Keratinocyte (primary cell): Measurements from ENCODE around the gene KCNQ2. TPM values are rescaled to one million over a fixed set of nuclear protein-coding genes. Genes with fewer than 3 reads are reported as not detected.

ENCODE experiments used
- DNase-seq: peaks from one replicate; pipeline ENCODE4 v3.0.0-alpha.2; 2011; ENCODE audit warnings: low read depth, missing footprints, low spot score
- FAIRE-seq: peaks from 2 replicates; lab custom pipeline; 2011; peaks lifted over from hg19 to GRCh38; lab: Jason Lieb, UNC
- H2AFZ ChIP-seq: 2 replicates; pipeline ENCODE4 v1.6.0; 2012; ENCODE audit warnings: low read length, control low read depth, inconsistent platforms; ENCODE audit not compliant: control insufficient read depth
- H3K27ac ChIP-seq: 2 replicates; pipeline ENCODE4 v1.5.1; 2011; ENCODE audit warnings: low read length; ENCODE audit not compliant: control insufficient read depth, insufficient read depth
- H3K27me3 ChIP-seq: 3 replicates; pipeline ENCODE4 v1.6.0; 2011; ENCODE audit warnings: low read length; ENCODE audit not compliant: control insufficient read depth, insufficient read depth; ENCODE audit errors: extremely low read depth
- H3K36me3 ChIP-seq, 2 experiments: 2 replicates in 1 of 2; 3 replicates in 1 of 2; pipeline ENCODE4 v1.5.1; 2011; ENCODE audit warnings: low read length in 2 of 2, mild to moderate bottlenecking in 1 of 2; ENCODE audit not compliant: control insufficient read depth in 2 of 2, insufficient read depth in 2 of 2; ENCODE audit errors: extremely low read depth in 1 of 2
- H3K4me1 ChIP-seq: 3 replicates; pipeline ENCODE4 v1.5.1; 2011; ENCODE audit warnings: low read length; ENCODE audit not compliant: control insufficient read depth, insufficient read depth; ENCODE audit errors: extremely low read depth
- H3K4me2 ChIP-seq: 3 replicates; pipeline ENCODE4 v1.6.0; 2011; ENCODE audit warnings: low read depth, low read length; ENCODE audit not compliant: control insufficient read depth, insufficient read depth; ENCODE audit errors: extremely low read depth
- H3K4me3 ChIP-seq, 3 experiments: fragments of 200-600 bp in 1 of 3; sonication (generic) in 1 of 3; 2 replicates in 2 of 3; 3 replicates in 1 of 3; pipeline ENCODE4 v1.5.1; 2011 to 2016; ENCODE audit warnings: low read length in 3 of 3, mild to moderate bottlenecking in 3 of 3, control low read depth in 2 of 3, inconsistent platforms in 1 of 3, low read depth in 1 of 3, mixed read lengths in 1 of 3, mixed run types in 1 of 3, moderate library complexity in 1 of 3; ENCODE audit not compliant: control insufficient read depth in 2 of 3, insufficient read depth in 2 of 3; ENCODE audit errors: extremely low read depth in 1 of 3
- H3K79me2 ChIP-seq: 2 replicates; pipeline ENCODE4 v1.6.0; 2012; ENCODE audit warnings: low read length; ENCODE audit not compliant: control insufficient read depth, insufficient read depth
- H3K9ac ChIP-seq: 3 replicates; pipeline ENCODE4 v1.6.0; 2011; ENCODE audit warnings: low read length; ENCODE audit not compliant: control insufficient read depth, insufficient read depth; ENCODE audit errors: extremely low read depth
- H3K9me1 ChIP-seq: 3 replicates; pipeline ENCODE4 v1.6.0; 2011; ENCODE audit warnings: low read length; ENCODE audit not compliant: control insufficient read depth, insufficient read depth; ENCODE audit errors: extremely low read depth
- H3K9me3 ChIP-seq: 2 replicates; pipeline ENCODE4 v1.5.1; 2012; ENCODE audit warnings: low read depth, low read length; ENCODE audit not compliant: control insufficient read depth
- H4K20me1 ChIP-seq: 3 replicates; pipeline ENCODE4 v1.6.0; 2011; ENCODE audit warnings: low read length; ENCODE audit not compliant: control insufficient read depth, insufficient read depth; ENCODE audit errors: extremely low read depth
- CTCF ChIP-seq, 3 experiments: IDR thresholded peaks in 1 of 3; conservative IDR thresholded peaks in 1 of 3; optimal IDR thresholded peaks in 1 of 3; 2 replicates in 2 of 3; 3 replicates in 1 of 3; pipeline versions ENCODE3 to v1.5.1; 2011; ENCODE audit warnings: low read length in 3 of 3, mild to moderate bottlenecking in 3 of 3, moderate library complexity in 2 of 3, control low read depth in 1 of 3, inconsistent platforms in 1 of 3; ENCODE audit not compliant: insufficient read depth in 2 of 3; ENCODE audit errors: extremely low read depth in 1 of 3
- EZH2 ChIP-seq: IDR thresholded peaks from one replicate; pipeline ENCODE4 v1.6.1; 2012; ENCODE audit warnings: inconsistent platforms, mild to moderate bottlenecking, low read length, moderate library complexity
- dilution Hi-C: fragments of 300-500 bp; cut with MboI; formaldehyde crosslinking; loops from one replicate; pipeline ENCODE4 v1.7.0; 2020; ENCODE audit warnings: low sequenced_read_pairs; ENCODE audit not compliant: extremely low pct_ligation_motif_present
- polyA plus RNA-seq, 5 experiments: library from polyadenylated mRNA; depleted of rRNA in 3 of 5; stranded (reverse) in 3 of 5; stranded (forward) in 1 of 5; unstranded in 1 of 5; fragments of >200 nt; gene quantifications; 1 replicate in 1 of 5; 2 replicates in 3 of 5; 3 replicates in 1 of 5; pipeline versions ENCODE4 v1.2.1 to v1.2.3, GENCODE V29; 2011 to 2012; ENCODE audit warnings: missing spikeins in 2 of 5, low read depth in 1 of 5, low replicate concordance in 1 of 5

Gene KCNQ2
- polyA plus RNA-seq, 1 donor (not counting 4 experiments of a cell fraction or from before 2014, with no cell fraction given) = not detected

GRCh38 chr20:63484651-63485403 is 12.4 kb upstream of the KCNQ2 start:
- Histone ChIP-seq H3K9me3 (no peaks in the 10 kb centered on the region), H3K36me3 (no peaks in the 10 kb centered on the region), H3K27me3 (peaks cover 62% of the 10 kb centered on the region), H3K4me3 (no peak overlapping the region), H4K20me1 (no peaks in the 10 kb centered on the region), H2AFZ (no peak overlapping the region), H3K27ac (no peak overlapping the region), H3K79me2 (no peaks in the 10 kb centered on the region), H3K4me1 (no peaks in the 10 kb centered on the region), H3K9ac (no peak overlapping the region), H3K4me2 (no peak overlapping the region), H3K9me1 (no peaks in the 10 kb centered on the region)
- FAIRE-seq = no peak
- TF ChIP-seq CTCF (optimal IDR thresholded peaks at IDR 0.05 in 1 of 3, IDR thresholded peaks at IDR 0.05 in 1 of 3, conservative IDR thresholded peaks at IDR 0.05 in 1 of 3; ENCODE audit: extremely low read depth in 1 of 3, insufficient read depth in 2 of 3, low read length in 3 of 3) (no peak), EZH2 (no peak)
- dilution Hi-C loops = no loop called here
- no peak for DNase-seq

GRCh38 chr20:63484236-63484635 is 11.8 kb upstream of the KCNQ2 start:
- Histone ChIP-seq H2AFZ (no peak overlapping the region), H4K20me1 (no peaks in the 10 kb centered on the region), H3K4me3 (no peak overlapping the region), H3K4me2 (no peak overlapping the region), H3K27ac (no peak overlapping the region), H3K9me3 (no peaks in the 10 kb centered on the region), H3K79me2 (no peaks in the 10 kb centered on the region), H3K4me1 (no peaks in the 10 kb centered on the region), H3K36me3 (no peaks in the 10 kb centered on the region), H3K9me1 (no peaks in the 10 kb centered on the region), H3K27me3 (peaks cover 57% of the 10 kb centered on the region), H3K9ac (no peak overlapping the region)
- dilution Hi-C loops = no loop called here
- TF ChIP-seq EZH2 (no peak), CTCF (optimal IDR thresholded peaks at IDR 0.05 in 1 of 3, IDR thresholded peaks at IDR 0.05 in 1 of 3, conservative IDR thresholded peaks at IDR 0.05 in 1 of 3; ENCODE audit: extremely low read depth in 1 of 3, insufficient read depth in 2 of 3, low read length in 3 of 3) (no peak)
- DNase-seq (no peak), FAIRE-seq (no peak)
